Neural cell (in vitro differentiated cells): Measurements from ENCODE around the gene PRKAR1B. TPM values are rescaled to one million over a fixed set of nuclear protein-coding genes. Genes with fewer than 3 reads are reported as not detected.

ENCODE experiments used
- H2AFZ ChIP-seq: fragments of 200-600, 300-800 bp; sonication (generic), shearing (Covaris generic); 2 replicates; pipeline ENCODE4 v1.6.0; 2014; ENCODE audit warnings: low read depth, mild to moderate bottlenecking, antibody characterized with exemption, low read length, moderate library complexity
- H3F3A ChIP-seq: fragments of 200-600 bp; shearing (Covaris generic); 2 replicates; pipeline ENCODE4 v1.6.1; 2016; ENCODE audit warnings: mild to moderate bottlenecking, moderate library complexity, mixed read lengths, antibody characterized with exemption, low read length; ENCODE audit not compliant: insufficient read depth, poor library complexity, severe bottlenecking
- H3K27ac ChIP-seq: fragments of 200-600, 300-800 bp; sonication (generic), shearing (Covaris generic); 2 replicates; pipeline ENCODE4 v1.5.1; 2014; ENCODE audit warnings: mild to moderate bottlenecking, low read length, moderate library complexity
- H3K27me3 ChIP-seq: fragments of 300-800, 200-600 bp; sonication (generic), shearing (Covaris generic); 2 replicates; pipeline ENCODE4 v1.6.0; 2014; ENCODE audit warnings: mild to moderate bottlenecking, low read depth, low read length, moderate library complexity; ENCODE audit not compliant: insufficient read depth
- H3K36me3 ChIP-seq: fragments of 300-800, 200-600 bp; sonication (generic), shearing (Covaris generic); 2 replicates; pipeline ENCODE4 v1.5.1; 2014; ENCODE audit warnings: mild to moderate bottlenecking, antibody characterized with exemption, low read length, moderate library complexity; ENCODE audit not compliant: insufficient read depth
- H3K4me2 ChIP-seq: fragments of 300-800, 200-600 bp; sonication (generic), shearing (Covaris generic); 2 replicates; pipeline ENCODE4 v1.6.0; 2014; ENCODE audit warnings: mild to moderate bottlenecking, low read length
- H3K4me3 ChIP-seq: fragments of 300-800, 200-600 bp; sonication (generic), shearing (Covaris generic); 2 replicates; pipeline ENCODE4 v1.5.1; 2014; ENCODE audit warnings: mild to moderate bottlenecking, low read length, moderate library complexity
- H3K79me2 ChIP-seq: fragments of 200-600 bp; shearing (Covaris generic); replicated peaks from 2 replicates; pipeline ENCODE4 v1.6.0; 2014; ENCODE audit warnings: mild to moderate bottlenecking, low read length, moderate library complexity; ENCODE audit not compliant: insufficient read depth
- H3K9ac ChIP-seq: fragments of 300-800, 200-600 bp; sonication (generic), shearing (Covaris generic); 2 replicates; pipeline ENCODE4 v1.6.1; 2016; ENCODE audit warnings: mild to moderate bottlenecking, low read length, mixed read lengths
- H3K9me2 ChIP-seq: fragments of 200-600 bp; shearing (Covaris generic); 2 replicates; pipeline ENCODE4 v1.6.1; 2016; ENCODE audit warnings: mild to moderate bottlenecking, low read length, mixed read lengths; ENCODE audit not compliant: insufficient read depth
- H3K9me3 ChIP-seq: fragments of 200-600, 300-800 bp; sonication (generic), shearing (Covaris generic); 2 replicates; pipeline ENCODE4 v1.6.1; 2016; ENCODE audit warnings: mild to moderate bottlenecking, mixed run types, low read length, moderate library complexity, mixed read lengths
- H4K20me1 ChIP-seq: fragments of 200-600 bp; shearing (Covaris generic); 2 replicates; pipeline ENCODE4 v1.6.1; 2016; ENCODE audit warnings: mild to moderate bottlenecking, mixed run types; ENCODE audit not compliant: insufficient read depth
- CTCF ChIP-seq: fragments of 450-650 bp; IDR thresholded peaks from 2 replicates; pipeline ENCODE4 v1.5.1; 2014; ENCODE audit warnings: antibody characterized with exemption, mild to moderate bottlenecking, moderate library complexity; ENCODE audit not compliant: poor library complexity, severe bottlenecking
- EP300 ChIP-seq: fragments of 450-650 bp; conservative IDR thresholded peaks from 2 replicates; pipeline ENCODE4 v1.6.1; 2014; ENCODE audit warnings: antibody characterized with exemption, mild to moderate bottlenecking, moderate library complexity; ENCODE audit not compliant: poor library complexity, severe bottlenecking
- EZH2 ChIP-seq: fragments of 200-600, 300-800 bp; shearing (Covaris generic), sonication (generic); IDR thresholded peaks from 2 replicates; pipeline ENCODE4 v1.6.1; 2014; ENCODE audit warnings: antibody characterized with exemption, low read length, borderline replicate concordance, mild to moderate bottlenecking; ENCODE audit not compliant: insufficient read depth, poor library complexity, severe bottlenecking
- MXI1 ChIP-seq: fragments of 450-650 bp; conservative IDR thresholded peaks from 2 replicates; pipeline ENCODE4 v1.6.1; 2014; ENCODE audit warnings: antibody characterized with exemption, mild to moderate bottlenecking; ENCODE audit not compliant: poor library complexity, severe bottlenecking
- POLR2AphosphoS5 ChIP-seq: IDR thresholded peaks from 2 replicates; pipeline ENCODE4 v1.6.1; 2012
- RAD21 ChIP-seq: fragments of 450-650 bp; conservative IDR thresholded peaks from 2 replicates; pipeline ENCODE4 v1.6.1; 2014; ENCODE audit warnings: antibody characterized with exemption, mild to moderate bottlenecking, moderate library complexity
- REST ChIP-seq: IDR thresholded peaks from 2 replicates; pipeline ENCODE4 v1.6.1; 2012; ENCODE audit warnings: borderline replicate concordance
- SMC3 ChIP-seq: fragments of 450-650 bp; conservative IDR thresholded peaks from 2 replicates; pipeline ENCODE4 v1.6.1; 2014; ENCODE audit warnings: antibody characterized with exemption, mild to moderate bottlenecking, moderate library complexity; ENCODE audit not compliant: poor library complexity
- TAF1 ChIP-seq: IDR thresholded peaks from 2 replicates; pipeline ENCODE4 v1.6.1; 2012; ENCODE audit warnings: low read depth
- polyA plus RNA-seq: library from polyadenylated mRNA; depleted of rRNA; stranded (reverse); fragments of >200 nt; gene quantifications from 2 replicates; pipeline ENCODE4 v1.2.3, GENCODE V29; 2014

The PRKAR1B gene
- polyA plus RNA-seq, 1 donor from 2014 or later: 38.6 TPM

DNA sequence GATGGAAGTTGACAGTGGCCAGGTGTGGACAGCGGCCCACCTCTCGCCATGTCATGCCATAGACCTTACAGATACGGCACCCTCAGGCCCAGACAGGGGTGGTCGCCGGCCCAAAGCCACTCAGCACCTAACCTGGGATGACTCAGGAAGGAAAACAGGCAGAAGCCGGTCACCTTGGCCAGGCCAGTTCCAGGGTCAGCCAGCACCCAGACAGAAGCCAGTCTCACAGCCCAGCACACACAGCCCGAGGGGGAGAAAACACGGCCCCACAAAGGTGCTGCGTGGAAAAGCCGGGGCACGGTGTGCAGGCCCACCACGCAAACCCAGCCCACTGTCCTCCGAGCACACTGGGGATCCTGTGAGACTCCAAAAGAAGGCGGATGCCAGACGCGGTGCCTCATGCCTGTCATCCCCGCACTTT is 95.8 kb downstream of the PRKAR1B start:
- Histone ChIP-seq H3K4me2 (no peak overlapping the region), H3K9ac (no peak overlapping the region)

DNA sequence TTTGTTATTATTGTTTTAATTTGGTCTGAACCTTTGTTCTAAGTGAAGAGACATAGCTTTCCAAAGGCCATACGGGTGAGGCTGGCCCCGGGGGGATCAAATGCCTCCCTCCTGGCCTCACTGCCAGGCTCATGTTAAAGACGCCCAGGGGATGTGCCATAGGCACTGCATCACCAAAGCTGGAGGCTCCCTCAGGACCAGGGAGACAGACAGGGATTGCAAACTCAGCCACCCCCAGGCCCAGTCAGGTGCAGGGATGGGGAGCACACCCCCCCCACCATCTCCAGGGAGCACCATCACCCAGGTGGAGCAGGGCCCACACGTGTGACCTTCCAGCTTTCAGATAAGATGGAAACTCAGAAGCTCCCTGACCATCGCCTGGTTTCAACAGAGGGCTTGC is 96.5 kb downstream of the PRKAR1B start:
- Histone ChIP-seq H3K9me2 (no peaks in the 10 kb centered on the region), H3K27me3 (no peaks in the 10 kb centered on the region), H3F3A (no peaks in the 10 kb centered on the region), H3K79me2 (no peaks in the 10 kb centered on the region), H3K4me3 (no peak overlapping the region), H3K36me3 (no peaks in the 10 kb centered on the region), H2AFZ (no peak overlapping the region), H3K4me2 (no peak overlapping the region), H3K27ac (no peak overlapping the region), H4K20me1 (no peaks in the 10 kb centered on the region), H3K9me3 (no peaks in the 10 kb centered on the region), H3K9ac (no peak overlapping the region)
- TF ChIP-seq EZH2 (no peak), POLR2AphosphoS5 (no peak), CTCF (no peak), TAF1 (no peak), RAD21 (no peak), MXI1 (no peak), REST (no peak)

More for the DNA sequence above, 95.8 kb downstream of the PRKAR1B start:
- no peak overlapping the region for H3K4me3 ChIP-seq
- H2AFZ ChIP-seq: no peak overlapping the region
- no peak overlapping the region for H3K27ac ChIP-seq
- H3K27me3 ChIP-seq: no peaks in the 10 kb centered on the region
- H3K36me3 ChIP-seq: no peaks in the 10 kb centered on the region
- no peaks in the 10 kb centered on the region for H3K79me2 ChIP-seq
- TF ChIP-seq POLR2AphosphoS5 (no peak), CTCF (no peak), MXI1 (no peak), EP300 (no peak), REST (no peak), EZH2 (no peak), SMC3 (no peak), RAD21 (no peak), TAF1 (no peak)
- no peaks in the 10 kb centered on the region for H3K9me3 ChIP-seq
- H4K20me1 ChIP-seq: no peaks in the 10 kb centered on the region
- no peaks in the 10 kb centered on the region for H3F3A ChIP-seq
- no peaks in the 10 kb centered on the region for H3K9me2 ChIP-seq
